H1 (cell line): ENCODE data around the gene RANBP3L. TPM values are rescaled to one million over a fixed set of nuclear protein-coding genes. Genes with fewer than 3 reads are reported as not detected.

Experiments
- KDM1A ChIP-seq: fragments of 200-600, 300-600 bp; sonication (generic); IDR thresholded peaks from 2 replicates; pipeline ENCODE4 v1.7.1; 2016; ENCODE audit warnings: mild to moderate bottlenecking, low read length, borderline replicate concordance
- RBBP5 ChIP-seq: IDR thresholded peaks from 2 replicates; pipeline ENCODE4 v1.7.1; 2012; ENCODE audit warnings: low read depth, mild to moderate bottlenecking, inconsistent platforms, low read length, moderate library complexity, borderline replicate concordance
- SAP30 ChIP-seq: fragments of 300-600 bp; sonication (generic); IDR thresholded peaks from 2 replicates; pipeline ENCODE4 v1.7.1; 2012; ENCODE audit warnings: low read length, moderate library complexity, mild to moderate bottlenecking, inconsistent platforms; ENCODE audit not compliant: insufficient read depth, insufficient replicate concordance
- YY1 ChIP-seq: IDR thresholded peaks from 2 replicates; pipeline ENCODE4 v1.6.1; 2011; ENCODE audit warnings: low read depth, mild to moderate bottlenecking, low read length
- polyA plus RNA-seq, 7 experiments: library from polyadenylated mRNA; depleted of rRNA in 3 of 7; stranded (reverse) in 5 of 7; unstranded in 2 of 7; fragments of >200 nt in 5 of 7; fragments of 200-250 nt in 2 of 7; gene quantifications; 1 replicate in 5 of 7; 2 replicates in 1 of 7; 4 replicates in 1 of 7; pipeline versions ENCODE4 v1.2.1 to v1.2.3, GENCODE V29; 2011 to 2013; ENCODE audit warnings: missing spikeins in 2 of 7, mixed read lengths in 2 of 7
- total RNA-seq: library from RNA; stranded (reverse); fragmentation: NEBNext Ultra II Directional; extraction: Animal tissue kit (Norgen Biotek cat#: 25700); gene quantifications from 2 replicates; pipeline ENCODE4 v1.2.1, GENCODE V29; 2021
- TF ChIP-seq, protein P1 (sequence below): fragments of 300-600 bp; sonication (generic); IDR thresholded peaks from 2 replicates; pipeline ENCODE4 v1.7.1; 2012; ENCODE audit warnings: low read length, moderate library complexity, mild to moderate bottlenecking, inconsistent platforms; ENCODE audit not compliant: insufficient replicate concordance
- TF ChIP-seq, protein P2 (sequence below): IDR thresholded peaks from 2 replicates; pipeline ENCODE4 v1.6.1; 2012; ENCODE audit warnings: low read length, inconsistent platforms

RANBP3L gene
- total and polyA plus RNA-seq, 2 of the 8 experiments (the other 6 are each of a cell fraction or from before 2014, with no cell fraction given): not detected

DNA sequence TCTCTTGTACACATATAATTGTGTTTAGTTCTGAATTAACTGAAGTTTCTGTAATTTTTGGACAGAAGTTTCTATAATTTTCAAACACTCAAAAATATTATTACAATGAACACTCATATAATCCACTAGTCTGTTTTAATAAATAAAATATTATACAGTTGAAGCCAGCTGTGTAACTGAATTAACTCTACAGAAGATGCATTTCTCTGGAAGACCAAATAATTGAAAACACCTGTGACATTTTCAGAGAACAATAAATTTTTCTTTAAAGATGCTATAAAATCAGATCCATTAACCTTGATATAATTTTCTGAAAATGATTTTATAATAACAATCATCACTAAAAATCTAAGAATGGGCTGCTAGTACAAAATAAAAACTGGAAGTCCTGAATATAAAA is 74.7 kb downstream of the RANBP3L start (continued):
- TF ChIP-seq, protein P1, sequence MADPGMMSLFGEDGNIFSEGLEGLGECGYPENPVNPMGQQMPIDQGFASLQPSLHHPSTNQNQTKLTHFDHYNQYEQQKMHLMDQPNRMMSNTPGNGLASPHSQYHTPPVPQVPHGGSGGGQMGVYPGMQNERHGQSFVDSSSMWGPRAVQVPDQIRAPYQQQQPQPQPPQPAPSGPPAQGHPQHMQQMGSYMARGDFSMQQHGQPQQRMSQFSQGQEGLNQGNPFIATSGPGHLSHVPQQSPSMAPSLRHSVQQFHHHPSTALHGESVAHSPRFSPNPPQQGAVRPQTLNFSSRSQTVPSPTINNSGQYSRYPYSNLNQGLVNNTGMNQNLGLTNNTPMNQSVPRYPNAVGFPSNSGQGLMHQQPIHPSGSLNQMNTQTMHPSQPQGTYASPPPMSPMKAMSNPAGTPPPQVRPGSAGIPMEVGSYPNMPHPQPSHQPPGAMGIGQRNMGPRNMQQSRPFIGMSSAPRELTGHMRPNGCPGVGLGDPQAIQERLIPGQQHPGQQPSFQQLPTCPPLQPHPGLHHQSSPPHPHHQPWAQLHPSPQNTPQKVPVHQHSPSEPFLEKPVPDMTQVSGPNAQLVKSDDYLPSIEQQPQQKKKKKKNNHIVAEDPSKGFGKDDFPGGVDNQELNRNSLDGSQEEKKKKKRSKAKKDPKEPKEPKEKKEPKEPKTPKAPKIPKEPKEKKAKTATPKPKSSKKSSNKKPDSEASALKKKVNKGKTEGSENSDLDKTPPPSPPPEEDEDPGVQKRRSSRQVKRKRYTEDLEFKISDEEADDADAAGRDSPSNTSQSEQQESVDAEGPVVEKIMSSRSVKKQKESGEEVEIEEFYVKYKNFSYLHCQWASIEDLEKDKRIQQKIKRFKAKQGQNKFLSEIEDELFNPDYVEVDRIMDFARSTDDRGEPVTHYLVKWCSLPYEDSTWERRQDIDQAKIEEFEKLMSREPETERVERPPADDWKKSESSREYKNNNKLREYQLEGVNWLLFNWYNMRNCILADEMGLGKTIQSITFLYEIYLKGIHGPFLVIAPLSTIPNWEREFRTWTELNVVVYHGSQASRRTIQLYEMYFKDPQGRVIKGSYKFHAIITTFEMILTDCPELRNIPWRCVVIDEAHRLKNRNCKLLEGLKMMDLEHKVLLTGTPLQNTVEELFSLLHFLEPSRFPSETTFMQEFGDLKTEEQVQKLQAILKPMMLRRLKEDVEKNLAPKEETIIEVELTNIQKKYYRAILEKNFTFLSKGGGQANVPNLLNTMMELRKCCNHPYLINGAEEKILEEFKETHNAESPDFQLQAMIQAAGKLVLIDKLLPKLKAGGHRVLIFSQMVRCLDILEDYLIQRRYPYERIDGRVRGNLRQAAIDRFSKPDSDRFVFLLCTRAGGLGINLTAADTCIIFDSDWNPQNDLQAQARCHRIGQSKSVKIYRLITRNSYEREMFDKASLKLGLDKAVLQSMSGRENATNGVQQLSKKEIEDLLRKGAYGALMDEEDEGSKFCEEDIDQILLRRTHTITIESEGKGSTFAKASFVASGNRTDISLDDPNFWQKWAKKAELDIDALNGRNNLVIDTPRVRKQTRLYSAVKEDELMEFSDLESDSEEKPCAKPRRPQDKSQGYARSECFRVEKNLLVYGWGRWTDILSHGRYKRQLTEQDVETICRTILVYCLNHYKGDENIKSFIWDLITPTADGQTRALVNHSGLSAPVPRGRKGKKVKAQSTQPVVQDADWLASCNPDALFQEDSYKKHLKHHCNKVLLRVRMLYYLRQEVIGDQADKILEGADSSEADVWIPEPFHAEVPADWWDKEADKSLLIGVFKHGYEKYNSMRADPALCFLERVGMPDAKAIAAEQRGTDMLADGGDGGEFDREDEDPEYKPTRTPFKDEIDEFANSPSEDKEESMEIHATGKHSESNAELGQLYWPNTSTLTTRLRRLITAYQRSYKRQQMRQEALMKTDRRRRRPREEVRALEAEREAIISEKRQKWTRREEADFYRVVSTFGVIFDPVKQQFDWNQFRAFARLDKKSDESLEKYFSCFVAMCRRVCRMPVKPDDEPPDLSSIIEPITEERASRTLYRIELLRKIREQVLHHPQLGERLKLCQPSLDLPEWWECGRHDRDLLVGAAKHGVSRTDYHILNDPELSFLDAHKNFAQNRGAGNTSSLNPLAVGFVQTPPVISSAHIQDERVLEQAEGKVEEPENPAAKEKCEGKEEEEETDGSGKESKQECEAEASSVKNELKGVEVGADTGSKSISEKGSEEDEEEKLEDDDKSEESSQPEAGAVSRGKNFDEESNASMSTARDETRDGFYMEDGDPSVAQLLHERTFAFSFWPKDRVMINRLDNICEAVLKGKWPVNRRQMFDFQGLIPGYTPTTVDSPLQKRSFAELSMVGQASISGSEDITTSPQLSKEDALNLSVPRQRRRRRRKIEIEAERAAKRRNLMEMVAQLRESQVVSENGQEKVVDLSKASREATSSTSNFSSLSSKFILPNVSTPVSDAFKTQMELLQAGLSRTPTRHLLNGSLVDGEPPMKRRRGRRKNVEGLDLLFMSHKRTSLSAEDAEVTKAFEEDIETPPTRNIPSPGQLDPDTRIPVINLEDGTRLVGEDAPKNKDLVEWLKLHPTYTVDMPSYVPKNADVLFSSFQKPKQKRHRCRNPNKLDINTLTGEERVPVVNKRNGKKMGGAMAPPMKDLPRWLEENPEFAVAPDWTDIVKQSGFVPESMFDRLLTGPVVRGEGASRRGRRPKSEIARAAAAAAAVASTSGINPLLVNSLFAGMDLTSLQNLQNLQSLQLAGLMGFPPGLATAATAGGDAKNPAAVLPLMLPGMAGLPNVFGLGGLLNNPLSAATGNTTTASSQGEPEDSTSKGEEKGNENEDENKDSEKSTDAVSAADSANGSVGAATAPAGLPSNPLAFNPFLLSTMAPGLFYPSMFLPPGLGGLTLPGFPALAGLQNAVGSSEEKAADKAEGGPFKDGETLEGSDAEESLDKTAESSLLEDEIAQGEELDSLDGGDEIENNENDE: no peak
- no peak for TF ChIP-seq KDM1A
- TF ChIP-seq SAP30: no peak
- no peak for TF ChIP-seq YY1
- TF ChIP-seq, protein P2, sequence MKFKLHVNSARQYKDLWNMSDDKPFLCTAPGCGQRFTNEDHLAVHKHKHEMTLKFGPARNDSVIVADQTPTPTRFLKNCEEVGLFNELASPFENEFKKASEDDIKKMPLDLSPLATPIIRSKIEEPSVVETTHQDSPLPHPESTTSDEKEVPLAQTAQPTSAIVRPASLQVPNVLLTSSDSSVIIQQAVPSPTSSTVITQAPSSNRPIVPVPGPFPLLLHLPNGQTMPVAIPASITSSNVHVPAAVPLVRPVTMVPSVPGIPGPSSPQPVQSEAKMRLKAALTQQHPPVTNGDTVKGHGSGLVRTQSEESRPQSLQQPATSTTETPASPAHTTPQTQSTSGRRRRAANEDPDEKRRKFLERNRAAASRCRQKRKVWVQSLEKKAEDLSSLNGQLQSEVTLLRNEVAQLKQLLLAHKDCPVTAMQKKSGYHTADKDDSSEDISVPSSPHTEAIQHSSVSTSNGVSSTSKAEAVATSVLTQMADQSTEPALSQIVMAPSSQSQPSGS: no peak
- TF ChIP-seq RBBP5: no peak
- TF ChIP-seq, all 59 proteins: peak for 0
